HEK293 (cell line): ENCODE results near the gene AIF1L.
A peak's percentile ranks its signal among the peaks of the same experiment; 100 is the strongest.

Source experiments
- CTCF ChIA-PET: fragments of 350-600 bp; formaldehyde crosslinking; extraction: SDS; loops from one replicate; lab custom pipeline; 2021; ENCODE audit warnings: antibody characterized with exemption; lab: Yijun Ruan, JAX
- POLR2A ChIA-PET: fragments of 300-600 bp; formaldehyde crosslinking; extraction: SDS; loops from one replicate; lab custom pipeline; 2020; ENCODE audit warnings: antibody characterized with exemption, inconsistent platforms; lab: Yijun Ruan, JAX
- H3K27ac ChIP-seq: fragments of 200-500 bp; sonication (Bioruptor generic); 2 replicates; pipeline ENCODE4 v1.5.1; 2014; ENCODE audit warnings: low read depth, low read length, control low read depth, inconsistent platforms; ENCODE audit errors: extremely low read depth
- H3K36me3 ChIP-seq, 2 experiments: fragments of 200-500 bp in 1 of 2; sonication (Bioruptor generic) in 1 of 2; 1 replicate in 1 of 2; 2 replicates in 1 of 2; pipeline ENCODE4 v1.5.1; 2014 to 2017; ENCODE audit warnings: inconsistent platforms in 2 of 2, low read length in 2 of 2; ENCODE audit not compliant: control insufficient read depth in 2 of 2, insufficient read depth in 1 of 2
- H3K4me1 ChIP-seq: fragments of 200-500 bp; sonication (Bioruptor generic); 2 replicates; pipeline ENCODE4 v1.5.1; 2014; ENCODE audit warnings: mild to moderate bottlenecking, low read length, inconsistent platforms; ENCODE audit not compliant: control insufficient read depth, insufficient read depth
- H3K4me3 ChIP-seq: 2 replicates; pipeline ENCODE4 v1.5.1; 2011; ENCODE audit warnings: low read depth, mild to moderate bottlenecking, control low read depth, low read length, moderate library complexity
- H3K9me3 ChIP-seq: fragments of 200-500 bp; sonication (Bioruptor generic); 2 replicates; pipeline ENCODE4 v1.5.1; 2014; ENCODE audit warnings: low read depth, low read length, inconsistent platforms; ENCODE audit not compliant: control insufficient read depth, insufficient read depth
- FEZF1 ChIP-seq: fragments of 450-650 bp; formaldehyde crosslinking; IDR thresholded peaks from 2 replicates; pipeline ENCODE4 v1.5.1; 2016; ENCODE audit warnings: missing biosample characterization, missing genetic modification characterization
- HOXC10 ChIP-seq: sonication (generic); formaldehyde crosslinking; IDR thresholded peaks from 2 replicates; pipeline ENCODE4 v1.8.1; 2023; ENCODE audit warnings: mild to moderate bottlenecking, missing genetic modification reagents
- KLF1 ChIP-seq: fragments of 450-650 bp; formaldehyde crosslinking; IDR thresholded peaks from 2 replicates; pipeline ENCODE4 v1.5.1; 2016; ENCODE audit warnings: missing biosample characterization, missing genetic modification characterization
- KLF9 ChIP-seq: fragments of 450-650 bp; formaldehyde crosslinking; IDR thresholded peaks from 2 replicates; pipeline ENCODE4 v1.5.1; 2016; ENCODE audit warnings: missing biosample characterization, missing genetic modification characterization, low read depth
- SCRT1 ChIP-seq: fragments of 450-650 bp; formaldehyde crosslinking; IDR thresholded peaks from 2 replicates; pipeline ENCODE4 v1.5.1; 2016; ENCODE audit warnings: missing biosample characterization, missing genetic modification characterization, borderline replicate concordance
- SCRT2 ChIP-seq: fragments of 450-650 bp; formaldehyde crosslinking; IDR thresholded peaks from 2 replicates; pipeline ENCODE4 v1.5.1; 2016; ENCODE audit warnings: missing biosample characterization, missing genetic modification characterization
- SETDB1 ChIP-seq: IDR thresholded peaks from one replicate; pipeline ENCODE4 v1.6.1; 2017; ENCODE audit warnings: mild to moderate bottlenecking, low read length, moderate library complexity, mixed read lengths; ENCODE audit not compliant: insufficient read length
- ZNF114 ChIP-seq: fragments of 450-650 bp; formaldehyde crosslinking; IDR thresholded peaks from 2 replicates; pipeline ENCODE4 v1.5.0; 2017; ENCODE audit warnings: missing biosample characterization, missing genetic modification characterization
- ZNF133 ChIP-seq: fragments of 450-650 bp; formaldehyde crosslinking; IDR thresholded peaks from 2 replicates; pipeline ENCODE4 v1.5.1; 2016; ENCODE audit warnings: missing biosample characterization, missing genetic modification characterization
- ZNF146 ChIP-seq: fragments of 450-650 bp; formaldehyde crosslinking; IDR thresholded peaks from 2 replicates; pipeline ENCODE4 v1.5.1; 2016; ENCODE audit warnings: missing biosample characterization, missing genetic modification characterization
- ZNF16 ChIP-seq: fragments of 450-650 bp; formaldehyde crosslinking; IDR thresholded peaks from 2 replicates; pipeline ENCODE4 v1.5.1; 2016; ENCODE audit warnings: low read depth, missing biosample characterization, missing genetic modification characterization
- ZNF184 ChIP-seq: fragments of 450-650 bp; IDR thresholded peaks from 2 replicates; pipeline ENCODE4 v1.5.1; 2018; ENCODE audit warnings: missing biosample characterization, mild to moderate bottlenecking, missing genetic modification characterization
- ZNF221 ChIP-seq: fragments of 450-650 bp; formaldehyde crosslinking; IDR thresholded peaks from 2 replicates; pipeline ENCODE4 v1.5.1; 2017; ENCODE audit warnings: missing biosample characterization, missing genetic modification characterization, borderline replicate concordance
- ZNF23 ChIP-seq: fragments of 450-650 bp; formaldehyde crosslinking; IDR thresholded peaks from 2 replicates; pipeline ENCODE4 v1.5.1; 2016; ENCODE audit warnings: missing biosample characterization, missing genetic modification characterization, borderline replicate concordance
- ZNF239 ChIP-seq: fragments of 450-650 bp; formaldehyde crosslinking; IDR thresholded peaks from 2 replicates; pipeline ENCODE4 v1.5.1; 2016; ENCODE audit warnings: missing biosample characterization, missing genetic modification characterization
- ZNF311 ChIP-seq: fragments of 450-650 bp; formaldehyde crosslinking; IDR thresholded peaks from 2 replicates; pipeline ENCODE4 v1.5.1; 2017; ENCODE audit warnings: missing biosample characterization, missing genetic modification characterization, borderline replicate concordance
- ZNF341 ChIP-seq: fragments of 450-650 bp; formaldehyde crosslinking; IDR thresholded peaks from 2 replicates; pipeline ENCODE4; 2016; ENCODE audit warnings: low read depth, missing biosample characterization, missing genetic modification characterization
- ZNF473 ChIP-seq: fragments of 450-650 bp; formaldehyde crosslinking; IDR thresholded peaks from 2 replicates; pipeline ENCODE4 v1.5.1; 2017; ENCODE audit warnings: missing biosample characterization, missing genetic modification characterization
- ZNF521 ChIP-seq: fragments of 450-650 bp; formaldehyde crosslinking; IDR thresholded peaks from 2 replicates; pipeline ENCODE4 v1.5.1; 2017; ENCODE audit warnings: missing biosample characterization, mild to moderate bottlenecking, missing genetic modification characterization
- ZNF707 ChIP-seq: fragments of 450-650 bp; formaldehyde crosslinking; IDR thresholded peaks from 2 replicates; pipeline ENCODE4 v1.5.1; 2016; ENCODE audit warnings: missing biosample characterization, missing genetic modification characterization
- TF ChIP-seq, protein P1 (sequence below): fragments of 450-650 bp; formaldehyde crosslinking; IDR thresholded peaks from 2 replicates; pipeline ENCODE4 v1.5.1; 2016; ENCODE audit warnings: missing biosample characterization, missing genetic modification characterization, low read depth
- TF ChIP-seq, protein P2 (sequence below): fragments of 450-650 bp; formaldehyde crosslinking; IDR thresholded peaks from 2 replicates; pipeline ENCODE4 v1.5.1; 2017; ENCODE audit warnings: missing biosample characterization, missing genetic modification characterization
- TF ChIP-seq, protein P3 (sequence below): fragments of 450-650 bp; formaldehyde crosslinking; IDR thresholded peaks from 2 replicates; pipeline ENCODE4 v1.5.1; 2016; ENCODE audit warnings: missing biosample characterization, missing genetic modification characterization
- TF ChIP-seq, protein P4 (sequence below): fragments of 450-650 bp; formaldehyde crosslinking; IDR thresholded peaks from 2 replicates; pipeline ENCODE4 v1.5.1; 2016; ENCODE audit warnings: missing biosample characterization, missing genetic modification characterization

AIF1L gene

DNA sequence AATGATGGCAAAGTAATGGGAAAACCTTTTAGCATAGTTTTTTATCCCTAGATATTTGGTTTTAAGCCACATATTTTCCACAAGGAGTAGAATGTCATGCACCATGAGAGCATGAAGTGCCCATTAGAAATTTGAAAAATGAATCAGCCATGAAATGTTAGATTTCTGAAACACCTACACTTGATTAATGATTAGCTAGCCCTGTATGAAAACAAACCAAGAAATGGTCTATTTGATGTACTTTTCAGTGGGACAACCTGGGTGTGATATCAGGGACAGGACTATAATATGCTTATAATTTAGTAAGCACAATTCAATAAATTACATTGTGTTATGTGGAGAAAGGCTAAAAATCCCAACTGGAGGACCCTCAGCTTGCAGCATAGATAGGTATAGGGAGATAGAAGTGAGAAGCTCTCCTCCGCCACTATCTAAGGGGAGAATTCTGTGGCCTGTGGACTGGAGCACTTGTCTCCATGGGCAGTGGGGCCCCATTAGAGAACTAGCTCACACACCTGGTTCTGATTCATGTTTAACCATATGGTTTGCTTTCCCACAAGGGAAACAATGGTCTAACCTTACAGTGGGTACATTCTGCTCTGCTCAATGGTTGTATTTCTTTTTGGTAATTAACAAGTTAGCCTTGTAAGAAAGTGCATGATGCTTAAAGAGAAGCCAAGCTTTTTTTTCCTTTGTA, 64.2 kb downstream of the AIF1L start:
- ChIA-PET POLR2A (no interaction called here), CTCF (interaction anchor here (0.6 to 1.3 kb wide), 4 partner anchors 17 to 103 kb away, joined by 3 to 8 read pairs (median 3); no protein-coding TSS in a partner anchor)
- no peaks in the 10 kb centered on the region for H3K9me3 ChIP-seq
- no peak overlapping the region for H3K27ac ChIP-seq
- H3K4me3 ChIP-seq, result no peak overlapping the region
- H3K4me1 ChIP-seq, result no peaks in the 10 kb centered on the region
- no peak for TF ChIP-seq ZNF239
- TF ChIP-seq ZNF146 (tag by site-specific recombination), result no peak
- TF ChIP-seq KLF9 (tag by site-specific recombination), result no peak
- TF ChIP-seq KLF1 (tag by site-specific recombination), result no peak
- no peak for TF ChIP-seq ZNF473 (tag by site-specific recombination)
- no peak for TF ChIP-seq ZNF16 (tag by site-specific recombination)
- TF ChIP-seq ZNF707 (tag by site-specific recombination), result no peak
- TF ChIP-seq ZNF133, result no peak
- no peak for TF ChIP-seq SCRT2 (tag by site-specific recombination)
- no peak for TF ChIP-seq ZNF221
- H3K36me3 ChIP-seq, result peaks cover 0 to 60% of the 10 kb centered on the region in 2 experiments; a peak in 2 of 3 replicates

DNA sequence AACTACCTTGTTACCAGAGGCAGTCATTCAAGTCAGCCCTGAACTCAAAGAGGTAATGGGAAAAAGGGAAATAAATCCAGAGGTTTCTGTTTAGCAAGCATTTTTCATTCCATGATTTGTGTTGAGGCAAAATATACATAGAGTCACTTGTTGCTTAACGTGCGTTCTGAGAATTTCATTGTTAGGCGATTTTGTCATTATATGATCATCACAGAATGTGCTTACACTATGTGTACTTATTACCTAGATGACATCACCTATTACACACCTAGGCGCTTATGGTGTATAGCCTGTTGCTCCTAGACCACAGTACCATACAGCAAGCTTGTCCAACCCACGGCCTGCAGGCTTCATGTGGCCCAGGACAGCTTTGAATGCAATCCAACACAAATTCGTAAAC, 65.3 kb downstream of the AIF1L start:
- H3K4me3 ChIP-seq, result no peak overlapping the region
- CTCF ChIA-PET, result interaction anchor here (0.9 to 1.7 kb wide), 4 partner anchors 16 to 174 kb away, joined by 3 to 8 read pairs (median 6); no protein-coding TSS in a partner anchor
- POLR2A ChIA-PET, result no interaction called here
- TF ChIP-seq, protein P1, sequence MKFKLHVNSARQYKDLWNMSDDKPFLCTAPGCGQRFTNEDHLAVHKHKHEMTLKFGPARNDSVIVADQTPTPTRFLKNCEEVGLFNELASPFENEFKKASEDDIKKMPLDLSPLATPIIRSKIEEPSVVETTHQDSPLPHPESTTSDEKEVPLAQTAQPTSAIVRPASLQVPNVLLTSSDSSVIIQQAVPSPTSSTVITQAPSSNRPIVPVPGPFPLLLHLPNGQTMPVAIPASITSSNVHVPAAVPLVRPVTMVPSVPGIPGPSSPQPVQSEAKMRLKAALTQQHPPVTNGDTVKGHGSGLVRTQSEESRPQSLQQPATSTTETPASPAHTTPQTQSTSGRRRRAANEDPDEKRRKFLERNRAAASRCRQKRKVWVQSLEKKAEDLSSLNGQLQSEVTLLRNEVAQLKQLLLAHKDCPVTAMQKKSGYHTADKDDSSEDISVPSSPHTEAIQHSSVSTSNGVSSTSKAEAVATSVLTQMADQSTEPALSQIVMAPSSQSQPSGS (tag by site-specific recombination), result peak; percentile 46
- TF ChIP-seq SCRT2 (tag by site-specific recombination), result peak; percentile 91
- TF ChIP-seq SETDB1, result no peak
- TF ChIP-seq ZNF23 (tag by site-specific recombination), result no peak
- TF ChIP-seq ZNF521 (tag by site-specific recombination), result no peak
- TF ChIP-seq SCRT1 (tag by site-specific recombination), result peak; percentile 45; the same call in 1 of the 2 replicates
- TF ChIP-seq, all 188 proteins: peak for 3
- peaks cover 0 to 63% of the 10 kb centered on the region in 2 experiments; a peak in 2 of 3 replicates for H3K36me3 ChIP-seq
- H3K9me3 ChIP-seq, result no peaks in the 10 kb centered on the region
- no peaks in the 10 kb centered on the region for H3K4me1 ChIP-seq
- H3K27ac ChIP-seq, result no peak overlapping the region

DNA sequence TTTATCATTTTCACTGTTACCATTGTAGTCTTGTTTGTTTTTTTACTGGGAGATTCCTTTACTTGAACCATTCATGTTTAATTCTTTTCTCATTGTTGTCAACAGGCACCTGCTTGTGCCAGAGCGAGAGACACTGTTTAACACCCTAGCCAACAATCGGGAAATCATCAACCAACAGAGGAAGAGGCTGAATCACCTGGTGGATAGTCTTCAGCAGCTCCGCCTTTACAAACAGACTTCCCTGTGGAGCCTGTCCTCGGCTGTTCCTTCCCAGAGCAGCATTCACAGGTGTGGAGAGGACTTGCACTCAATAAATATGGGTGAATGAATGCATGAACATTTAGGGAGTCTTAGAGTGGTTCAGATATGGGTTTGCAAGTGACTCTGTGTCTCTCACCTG, 66.6 kb downstream of the AIF1L start:
- Histone ChIP-seq H3K36me3 (peaks cover 0 to 69% of the 10 kb centered on the region in 2 experiments; a peak in 2 of 3 replicates), H3K4me3 (no peak overlapping the region), H3K27ac (no peak overlapping the region), H3K9me3 (no peaks in the 10 kb centered on the region), H3K4me1 (no peaks in the 10 kb centered on the region)
- ChIA-PET POLR2A (no interaction called here), CTCF (interaction anchor here (0.6 to 1.7 kb wide), 6 partner anchors 13 to 174 kb away, joined by 3 to 8 read pairs (median 4); no protein-coding TSS in a partner anchor)
- TF ChIP-seq ZNF311 (no peak), FEZF1 (tag by site-specific recombination) (no peak), ZNF114 (tag by site-specific recombination) (no peak), HOXC10 (CRISPR knock-in tag) (no peak), ZNF184 (tag by site-specific recombination) (no peak), ZNF341 (tag by site-specific recombination) (no peak)
- TF ChIP-seq, protein P2, sequence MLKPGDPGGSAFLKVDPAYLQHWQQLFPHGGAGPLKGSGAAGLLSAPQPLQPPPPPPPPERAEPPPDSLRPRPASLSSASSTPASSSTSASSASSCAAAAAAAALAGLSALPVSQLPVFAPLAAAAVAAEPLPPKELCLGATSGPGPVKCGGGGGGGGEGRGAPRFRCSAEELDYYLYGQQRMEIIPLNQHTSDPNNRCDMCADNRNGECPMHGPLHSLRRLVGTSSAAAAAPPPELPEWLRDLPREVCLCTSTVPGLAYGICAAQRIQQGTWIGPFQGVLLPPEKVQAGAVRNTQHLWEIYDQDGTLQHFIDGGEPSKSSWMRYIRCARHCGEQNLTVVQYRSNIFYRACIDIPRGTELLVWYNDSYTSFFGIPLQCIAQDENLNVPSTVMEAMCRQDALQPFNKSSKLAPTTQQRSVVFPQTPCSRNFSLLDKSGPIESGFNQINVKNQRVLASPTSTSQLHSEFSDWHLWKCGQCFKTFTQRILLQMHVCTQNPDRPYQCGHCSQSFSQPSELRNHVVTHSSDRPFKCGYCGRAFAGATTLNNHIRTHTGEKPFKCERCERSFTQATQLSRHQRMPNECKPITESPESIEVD (tag by site-specific recombination), result no peak
- TF ChIP-seq, protein P3, sequence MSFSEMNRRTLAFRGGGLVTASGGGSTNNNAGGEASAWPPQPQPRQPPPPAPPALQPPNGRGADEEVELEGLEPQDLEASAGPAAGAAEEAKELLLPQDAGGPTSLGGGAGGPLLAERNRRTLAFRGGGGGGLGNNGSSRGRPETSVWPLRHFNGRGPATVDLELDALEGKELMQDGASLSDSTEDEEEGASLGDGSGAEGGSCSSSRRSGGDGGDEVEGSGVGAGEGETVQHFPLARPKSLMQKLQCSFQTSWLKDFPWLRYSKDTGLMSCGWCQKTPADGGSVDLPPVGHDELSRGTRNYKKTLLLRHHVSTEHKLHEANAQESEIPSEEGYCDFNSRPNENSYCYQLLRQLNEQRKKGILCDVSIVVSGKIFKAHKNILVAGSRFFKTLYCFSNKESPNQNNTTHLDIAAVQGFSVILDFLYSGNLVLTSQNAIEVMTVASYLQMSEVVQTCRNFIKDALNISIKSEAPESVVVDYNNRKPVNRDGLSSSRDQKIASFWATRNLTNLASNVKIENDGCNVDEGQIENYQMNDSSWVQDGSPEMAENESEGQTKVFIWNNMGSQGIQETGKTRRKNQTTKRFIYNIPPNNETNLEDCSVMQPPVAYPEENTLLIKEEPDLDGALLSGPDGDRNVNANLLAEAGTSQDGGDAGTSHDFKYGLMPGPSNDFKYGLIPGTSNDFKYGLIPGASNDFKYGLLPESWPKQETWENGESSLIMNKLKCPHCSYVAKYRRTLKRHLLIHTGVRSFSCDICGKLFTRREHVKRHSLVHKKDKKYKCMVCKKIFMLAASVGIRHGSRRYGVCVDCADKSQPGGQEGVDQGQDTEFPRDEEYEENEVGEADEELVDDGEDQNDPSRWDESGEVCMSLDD (tag by site-specific recombination), result no peak
- TF ChIP-seq, protein P4, sequence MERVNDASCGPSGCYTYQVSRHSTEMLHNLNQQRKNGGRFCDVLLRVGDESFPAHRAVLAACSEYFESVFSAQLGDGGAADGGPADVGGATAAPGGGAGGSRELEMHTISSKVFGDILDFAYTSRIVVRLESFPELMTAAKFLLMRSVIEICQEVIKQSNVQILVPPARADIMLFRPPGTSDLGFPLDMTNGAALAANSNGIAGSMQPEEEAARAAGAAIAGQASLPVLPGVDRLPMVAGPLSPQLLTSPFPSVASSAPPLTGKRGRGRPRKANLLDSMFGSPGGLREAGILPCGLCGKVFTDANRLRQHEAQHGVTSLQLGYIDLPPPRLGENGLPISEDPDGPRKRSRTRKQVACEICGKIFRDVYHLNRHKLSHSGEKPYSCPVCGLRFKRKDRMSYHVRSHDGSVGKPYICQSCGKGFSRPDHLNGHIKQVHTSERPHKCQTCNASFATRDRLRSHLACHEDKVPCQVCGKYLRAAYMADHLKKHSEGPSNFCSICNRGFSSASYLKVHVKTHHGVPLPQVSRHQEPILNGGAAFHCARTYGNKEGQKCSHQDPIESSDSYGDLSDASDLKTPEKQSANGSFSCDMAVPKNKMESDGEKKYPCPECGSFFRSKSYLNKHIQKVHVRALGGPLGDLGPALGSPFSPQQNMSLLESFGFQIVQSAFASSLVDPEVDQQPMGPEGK (tag by site-specific recombination), result no peak
